HG02678 (cell line): ENCODE results near the gene KCNE4.
A peak's percentile ranks its signal among the peaks of the same experiment; 100 is the strongest.
"Not testable (repeated sequence)": the region's sequence is repeated elsewhere in the genome, so short reads cannot be mapped to it uniquely, and the experiment has no call there.

Experiments used
- ATAC-seq: cut with Tn5 transposase; IDR thresholded peaks from one replicate; pipeline ENCODE4 v1.9.1; 2021; ENCODE audit warnings: mild to moderate bottlenecking, moderate library complexity; ENCODE audit not compliant: unreplicated experiment

Gene KCNE4

GRCh38 chr2:223056701-223057418 lies 4.9 kb downstream of the KCNE4 start:
- ATAC-seq = no peak

GRCh38 chr2:223057569-223057968 lies 5.6 kb downstream of the KCNE4 start:
- no peak for ATAC-seq

- no peak for ATAC-seq
Observed at GRCh38 chr2:223058952-223059716, 7.1 kb downstream of the KCNE4 start.

GRCh38 chr2:223060201-223060825 lies 8.3 kb downstream of the KCNE4 start:
- no peak for ATAC-seq

- ATAC-seq = no peak
Observed at GRCh38 chr2:223062396-223062795, 10.4 kb downstream of the KCNE4 start.

GRCh38 chr2:223065107-223065506 lies 13.1 kb downstream of the KCNE4 start:
- ATAC-seq = no peak

- ATAC-seq = no peak
Observed at GRCh38 chr2:223066721-223067120, 14.7 kb downstream of the KCNE4 start.

GRCh38 chr2:223068071-223068470 lies 16.1 kb downstream of the KCNE4 start:
- no peak for ATAC-seq

GRCh38 chr2:223069465-223069864 lies 17.5 kb downstream of the KCNE4 start:
- ATAC-seq = no peak

GRCh38 chr2:223069988-223070387 lies 18.0 kb downstream of the KCNE4 start:
- no peak for ATAC-seq

- no peak for ATAC-seq
Observed at GRCh38 chr2:223071139-223071538, 19.1 kb downstream of the KCNE4 start.

GRCh38 chr2:223072826-223073225 lies 20.8 kb downstream of the KCNE4 start:
- no peak for ATAC-seq

- ATAC-seq = peak; percentile 86
Observed at GRCh38 chr2:223075301-223076270, 23.6 kb downstream of the KCNE4 start.

GRCh38 chr2:223076573-223076972 lies 24.6 kb downstream of the KCNE4 start:
- no peak for ATAC-seq

- no peak for ATAC-seq
Observed at GRCh38 chr2:223078482-223078881, 26.5 kb downstream of the KCNE4 start.

- ATAC-seq = no peak
Observed at GRCh38 chr2:223079378-223079777, 27.4 kb downstream of the KCNE4 start.

GRCh38 chr2:223079925-223080324 lies 27.9 kb downstream of the KCNE4 start:
- ATAC-seq = no peak

GRCh38 chr2:223080790-223081360 lies 28.9 kb downstream of the KCNE4 start:
- ATAC-seq = not testable (repeated sequence)

- ATAC-seq = no peak
Observed at GRCh38 chr2:223081789-223082188, 29.8 kb downstream of the KCNE4 start.

GRCh38 chr2:223082706-223083105 lies 30.7 kb downstream of the KCNE4 start:
- no peak for ATAC-seq
